HG02938 (cell line): ENCODE results near the gene AGO3.
A peak's percentile ranks its signal among the peaks of the same experiment; 100 is the strongest.
"Not testable (repeated sequence)": the region's sequence is repeated elsewhere in the genome, so short reads cannot be mapped to it uniquely, and the experiment has no call there.

ENCODE experiments used
- ATAC-seq: cut with Tn5 transposase; IDR thresholded peaks from one replicate; pipeline ENCODE4 v1.9.1; 2021; ENCODE audit warnings: mild to moderate bottlenecking, moderate library complexity; ENCODE audit not compliant: unreplicated experiment

AGO3 gene

GRCh38 chr1:35930593-35931445, at the start of gene AGO3:
TSS of gene AGO3 (plus strand) at chr1:35931105. CDS start at chr1:35931427, 322 bp downstream.
- ATAC-seq: peak; percentile 77

GRCh38 chr1:35881850-35882273, 49.0 kb upstream of the AGO3 start:
- ATAC-seq: no peak

- no peak for ATAC-seq
Measured at GRCh38 chr1:35882586-35882944, 48.3 kb upstream of the AGO3 start.

- ATAC-seq: peak; percentile 74
Measured at GRCh38 chr1:35882945-35883634, 47.8 kb upstream of the AGO3 start, which contains the start of gene AGO1. TSS of gene AGO1 (plus strand) at chr1:35883209. CDS start at chr1:35883422, 213 bp downstream.

- no peak for ATAC-seq
Measured at GRCh38 chr1:35883635-35884101, 47.2 kb upstream of the AGO3 start.

- no peak for ATAC-seq
Measured at GRCh38 chr1:35884934-35885333, 46.0 kb upstream of the AGO3 start.

GRCh38 chr1:35885961-35886558, 44.8 kb upstream of the AGO3 start:
- ATAC-seq: no peak

GRCh38 chr1:35886577-35887431, 44.1 kb upstream of the AGO3 start:
- ATAC-seq: no peak

GRCh38 chr1:35887508-35887907, 43.4 kb upstream of the AGO3 start:
- no peak for ATAC-seq

GRCh38 chr1:35888255-35888654, 42.6 kb upstream of the AGO3 start:
- ATAC-seq: no peak

- ATAC-seq: not testable (repeated sequence)
Measured at GRCh38 chr1:35888981-35889380, 41.9 kb upstream of the AGO3 start.

GRCh38 chr1:35893051-35893879, 37.6 kb upstream of the AGO3 start:
- no peak for ATAC-seq

GRCh38 chr1:35894183-35894582, 36.7 kb upstream of the AGO3 start:
- peak; percentile 56 for ATAC-seq

- no peak for ATAC-seq
Measured at GRCh38 chr1:35894656-35895055, 36.2 kb upstream of the AGO3 start.

GRCh38 chr1:35899941-35900340, 31.0 kb upstream of the AGO3 start:
- ATAC-seq: no peak

GRCh38 chr1:35901235-35901634, 29.7 kb upstream of the AGO3 start:
- ATAC-seq: no peak

GRCh38 chr1:35902671-35903070, 28.2 kb upstream of the AGO3 start:
- no peak for ATAC-seq

GRCh38 chr1:35914717-35915116, 16.2 kb upstream of the AGO3 start:
- ATAC-seq: no peak

- ATAC-seq: no peak
Measured at GRCh38 chr1:35915693-35916092, 15.2 kb upstream of the AGO3 start.

- no peak for ATAC-seq
Measured at GRCh38 chr1:35923791-35924221, 7.1 kb upstream of the AGO3 start.
